IPS-NIHi7 (cell line): Measurements from ENCODE around the gene PRKRIP1.
A peak's percentile ranks its signal among the peaks of the same experiment; 100 is the strongest.
"Not testable (repeated sequence)": the region's sequence is repeated elsewhere in the genome, so short reads cannot be mapped to it uniquely, and the experiment has no call there.

Source experiments
- DNase-seq: peaks from one replicate; pipeline ENCODE4 v3.0.0; 2012; ENCODE audit warnings: mixed read lengths; ENCODE audit errors: extremely low spot score

The PRKRIP1 gene, protein sequence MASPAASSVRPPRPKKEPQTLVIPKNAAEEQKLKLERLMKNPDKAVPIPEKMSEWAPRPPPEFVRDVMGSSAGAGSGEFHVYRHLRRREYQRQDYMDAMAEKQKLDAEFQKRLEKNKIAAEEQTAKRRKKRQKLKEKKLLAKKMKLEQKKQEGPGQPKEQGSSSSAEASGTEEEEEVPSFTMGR

DNA sequence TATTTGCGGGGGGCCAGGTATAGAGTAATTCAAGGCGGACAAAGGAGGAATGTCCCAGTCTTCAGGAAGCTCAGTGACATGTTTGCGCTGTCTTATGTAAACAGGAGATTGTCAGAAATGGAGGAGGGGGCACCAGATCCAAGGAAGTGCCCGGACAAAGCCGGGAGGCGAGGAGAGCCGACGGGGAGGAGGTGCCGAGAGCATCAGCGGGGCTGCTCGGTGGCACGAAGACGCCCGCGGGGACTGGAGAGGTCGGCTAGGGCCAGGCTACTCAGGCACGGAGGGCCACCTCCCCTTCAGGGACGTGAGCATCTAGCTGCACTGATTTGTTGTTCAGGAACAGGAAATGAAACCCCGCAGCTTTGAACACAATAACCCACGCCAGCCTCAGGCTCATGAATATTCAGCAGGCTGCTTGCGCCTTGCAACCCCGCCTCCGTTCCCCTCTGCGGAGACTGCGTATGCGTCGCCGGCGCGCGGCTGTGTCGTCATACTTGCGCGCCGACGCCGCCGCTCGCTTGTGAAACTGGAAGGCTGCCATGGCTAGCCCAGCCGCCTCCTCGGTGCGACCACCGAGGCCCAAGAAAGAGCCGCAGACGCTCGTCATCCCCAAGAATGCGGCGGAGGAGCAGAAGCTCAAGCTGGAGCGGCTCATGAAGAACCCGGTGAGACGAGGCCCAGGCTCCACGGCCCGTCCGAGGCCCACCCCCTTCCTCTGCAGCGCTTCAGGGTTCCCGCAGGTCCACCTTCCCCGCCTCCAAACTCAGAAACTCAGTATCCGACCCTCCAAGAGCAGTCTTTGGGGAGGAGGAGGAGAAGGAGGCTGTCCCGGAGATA, at the start of gene PRKRIP1:
TSS of gene PRKRIP1 (plus strand) at position 491 of the 837 bp plus-strand sequence. CDS start at position 540, 49 bp downstream.
- DNase-seq = peak; percentile 95

DNA sequence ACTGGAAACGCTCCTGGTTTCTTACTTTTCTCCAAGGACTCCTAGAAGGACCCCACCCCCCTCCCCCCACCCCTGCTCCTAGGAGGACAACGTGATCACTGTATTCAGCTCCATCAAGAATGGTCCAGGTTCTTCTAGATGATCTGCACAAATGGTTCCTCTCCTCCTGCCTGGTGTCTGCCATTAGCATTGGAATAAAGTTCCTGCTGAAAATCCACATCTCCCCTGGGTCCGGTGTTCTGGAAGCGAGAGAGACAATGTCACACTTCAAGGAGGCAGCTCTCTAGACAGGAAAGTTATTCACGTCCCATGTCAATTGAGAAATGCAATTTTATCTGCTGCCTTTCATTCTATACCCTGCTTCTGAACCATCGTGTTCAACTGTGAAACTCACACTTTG, 49.2 kb upstream of the PRKRIP1 start:
- not testable (repeated sequence) for DNase-seq

DNA sequence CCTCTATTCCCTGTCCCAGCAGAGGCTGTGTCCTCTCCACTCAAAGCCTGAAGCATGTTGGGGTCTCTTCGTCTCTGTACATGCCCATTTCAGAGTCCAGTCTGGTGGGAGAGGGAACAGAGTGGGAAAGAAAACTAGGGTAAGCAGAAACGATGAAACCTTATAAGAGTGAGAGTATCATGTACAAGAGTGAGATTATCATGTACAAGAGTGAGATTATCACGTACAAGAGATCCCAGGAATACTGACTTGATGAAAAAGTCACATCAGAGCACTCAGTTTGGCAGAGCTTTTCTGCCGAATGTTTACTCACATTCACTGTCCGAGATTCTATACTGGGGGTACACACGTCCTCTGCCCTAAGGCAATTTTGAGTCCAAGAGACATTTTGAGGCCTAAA, 39.8 kb upstream of the PRKRIP1 start, which contains the start of gene SPDYE6:
TSS of gene SPDYE6 (minus strand) at position 101 of the 400 bp plus-strand sequence. CDS start 421 bp downstream, outside the sequence.
- DNase-seq = not testable (repeated sequence)

GRCh38 chr7:102363549-102364393, 32.4 kb upstream of the PRKRIP1 start:
- DNase-seq = peak; percentile 78

DNA sequence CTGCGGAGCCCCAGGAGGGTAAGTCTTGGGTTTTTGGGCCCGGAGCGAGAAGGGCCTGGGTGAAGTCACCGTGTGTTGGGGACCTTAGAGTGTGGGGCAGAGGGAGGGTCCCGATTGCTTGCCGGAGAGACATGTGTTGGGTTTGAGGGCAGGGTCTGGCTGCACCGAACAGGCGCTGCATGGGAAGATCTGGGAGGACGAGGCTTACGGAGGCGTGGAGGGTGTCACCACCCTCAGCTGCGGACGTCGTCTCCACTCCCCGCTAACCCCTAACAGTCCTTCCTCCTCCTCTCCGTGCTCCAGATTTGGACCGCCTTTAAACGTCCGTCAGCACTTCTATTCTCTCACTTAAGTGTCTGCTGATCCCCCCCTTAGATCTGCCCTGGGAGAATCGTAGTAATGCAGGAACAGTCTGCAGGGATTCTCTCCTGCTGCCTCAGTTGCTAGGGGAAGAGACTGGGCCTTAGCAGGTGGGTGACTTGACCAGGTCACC, 31.7 kb upstream of the PRKRIP1 start:
- not testable (repeated sequence) for DNase-seq

- DNase-seq = not testable (repeated sequence)
Measured at GRCh38 chr7:102365390-102365789, 30.8 kb upstream of the PRKRIP1 start.

- DNase-seq = not testable (repeated sequence)
Measured at GRCh38 chr7:102370038-102370437, 26.1 kb upstream of the PRKRIP1 start.

GRCh38 chr7:102372796-102373195, 23.4 kb upstream of the PRKRIP1 start:
- not testable (repeated sequence) for DNase-seq

GRCh38 chr7:102376964-102377466, 19.1 kb upstream of the PRKRIP1 start:
- no peak for DNase-seq

GRCh38 chr7:102380837-102381236, 15.3 kb upstream of the PRKRIP1 start:
- DNase-seq = not testable (repeated sequence)

DNA sequence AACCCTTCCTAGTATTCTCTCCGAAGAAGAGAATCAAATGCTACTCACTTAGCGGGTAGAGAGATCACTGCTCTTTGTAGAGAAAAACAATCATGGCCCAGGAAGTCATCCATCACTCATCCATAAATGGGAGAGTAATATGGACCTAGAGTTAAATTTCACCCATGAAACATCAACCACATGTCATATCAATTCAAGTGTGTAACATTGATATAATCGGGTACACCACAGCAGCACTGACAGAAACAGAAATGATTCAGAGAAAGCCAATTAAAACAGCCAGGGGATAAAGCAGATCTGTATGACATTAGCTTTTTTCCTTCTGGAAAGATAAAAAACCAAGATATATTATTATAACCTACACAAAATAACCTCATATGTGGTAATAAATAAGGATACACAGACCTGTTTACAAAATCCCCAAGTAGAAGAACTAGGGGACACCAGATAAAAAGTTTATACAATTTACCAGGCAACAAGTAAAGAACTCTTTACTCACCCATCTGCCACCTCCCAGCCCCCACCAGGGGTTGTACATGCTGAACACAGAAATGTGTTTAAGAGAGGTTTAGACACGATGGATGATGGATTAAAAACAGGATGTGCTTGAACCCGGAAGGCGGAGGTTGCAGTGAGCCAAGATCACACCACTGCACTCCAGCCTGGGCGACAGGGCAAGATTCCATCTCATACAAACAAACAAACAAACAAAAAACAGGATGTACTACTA, 14.3 kb upstream of the PRKRIP1 start:
- not testable (repeated sequence) for DNase-seq

DNA sequence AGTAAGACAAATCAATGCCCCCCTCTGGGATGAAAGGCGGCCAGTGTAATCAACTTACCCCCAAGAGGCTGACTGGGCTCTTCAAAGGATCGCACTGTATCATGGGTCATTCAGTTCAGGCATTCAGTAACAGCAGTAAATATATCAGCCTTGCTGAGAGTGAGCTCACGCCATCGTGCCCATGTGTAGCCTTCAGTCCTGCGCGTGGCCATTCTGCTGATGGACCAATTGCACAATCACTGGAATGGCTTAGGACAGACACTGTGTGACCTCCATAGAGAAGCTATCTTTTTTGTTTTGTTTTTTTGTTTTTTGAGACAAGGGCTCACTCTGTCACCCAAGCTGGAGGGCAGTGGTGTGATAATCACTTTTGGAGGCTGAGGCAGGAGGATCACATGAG, 9.1 kb upstream of the PRKRIP1 start:
- no peak for DNase-seq

- DNase-seq = no peak
Measured at GRCh38 chr7:102389810-102390209, 6.4 kb upstream of the PRKRIP1 start.

GRCh38 chr7:102390697-102391484, 5.3 kb upstream of the PRKRIP1 start:
- DNase-seq = peak; percentile 85

- DNase-seq = no peak
Measured at GRCh38 chr7:102392330-102392729, 3.8 kb upstream of the PRKRIP1 start.

- no peak for DNase-seq
Measured at GRCh38 chr7:102393467-102393866, 2.7 kb upstream of the PRKRIP1 start.

DNA sequence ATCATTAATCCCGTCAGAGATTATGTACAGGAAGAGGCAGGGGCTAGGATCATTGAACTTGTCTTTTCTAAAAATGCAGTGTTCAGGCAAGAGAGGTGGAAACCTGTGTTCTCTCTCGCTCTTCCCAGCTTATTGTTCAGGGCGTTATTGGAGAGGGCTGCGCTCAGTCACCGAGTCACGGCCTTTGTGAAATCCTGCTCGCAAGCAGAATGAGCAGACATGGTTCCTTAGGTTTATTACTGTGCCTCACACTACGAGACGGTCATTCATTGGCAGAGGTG, 631 bp upstream of the PRKRIP1 start:
- DNase-seq = no peak

GRCh38 chr7:102396710-102397019, 502 bp downstream of the PRKRIP1 start:
- no peak for DNase-seq

DNA sequence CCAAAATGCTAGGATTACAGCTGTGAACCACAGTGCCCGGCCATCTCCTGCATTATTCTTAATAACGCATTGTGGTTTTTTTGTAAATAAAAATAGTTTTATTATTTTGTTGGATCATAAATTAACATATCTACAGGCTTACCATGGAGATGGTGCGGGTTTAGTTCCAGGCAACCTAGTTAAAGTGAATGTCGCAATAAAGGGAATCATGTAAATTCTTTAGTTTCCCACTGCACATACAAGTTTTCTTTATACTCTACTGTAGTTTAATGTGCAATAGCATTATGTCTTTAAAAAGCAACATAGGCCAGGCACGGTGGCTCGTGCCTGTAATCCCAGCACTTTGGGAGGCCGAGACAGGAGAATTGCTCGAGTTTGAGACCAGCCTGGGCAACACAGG, 2.4 kb downstream of the PRKRIP1 start:
- no peak for DNase-seq

DNA sequence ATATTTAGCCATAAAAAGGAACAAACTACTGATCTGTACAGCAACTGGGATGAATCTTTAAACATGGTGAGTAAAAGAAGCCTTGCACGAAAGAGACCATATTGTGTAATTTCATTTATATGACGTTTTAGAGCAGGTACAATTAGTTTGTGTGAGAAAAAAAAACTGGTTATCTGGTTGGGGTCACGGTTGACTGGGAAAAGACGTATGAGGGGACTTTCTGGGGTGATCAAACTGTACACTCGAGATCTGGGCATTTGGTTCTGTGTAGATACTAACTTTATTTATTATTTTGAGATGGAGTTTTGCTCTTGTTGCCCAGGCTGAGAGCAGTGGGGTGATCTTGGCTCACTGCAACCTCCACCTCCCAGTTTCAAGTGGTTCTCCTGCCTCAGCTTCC, 4.2 kb downstream of the PRKRIP1 start:
- no peak for DNase-seq

DNA sequence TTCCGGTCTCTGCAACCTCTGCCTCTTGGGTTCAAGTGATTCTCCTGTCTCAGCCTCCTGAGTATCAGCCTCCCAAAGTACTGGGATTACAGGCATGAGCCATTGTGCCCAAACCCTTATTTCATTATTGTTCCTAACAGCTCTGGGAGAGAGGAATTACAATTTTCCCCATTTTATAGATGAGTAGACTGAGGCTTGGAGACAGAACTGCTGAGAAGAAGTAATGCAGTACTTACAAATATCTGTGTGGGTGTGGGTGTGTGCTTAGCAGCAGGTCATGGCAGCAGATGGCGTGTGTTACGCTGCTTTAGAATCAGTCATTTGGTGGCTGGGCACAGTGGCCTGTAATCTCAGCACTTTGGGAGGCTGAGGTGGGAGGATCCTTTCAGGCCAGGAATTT, 7.4 kb downstream of the PRKRIP1 start:
- no peak for DNase-seq
